CD14-positive monocyte (primary cell): ENCODE data around the gene MUC12. TPM values are rescaled to one million over a fixed set of nuclear protein-coding genes. Genes with fewer than 3 reads are reported as not detected.

ENCODE experiments used
- DNase-seq, 3 donors: peaks; one replicate each; pipeline ENCODE4 v3.0.0-alpha.2; 2011 to 2022
- H2AFZ ChIP-seq: 2 replicates; pipeline ENCODE4 v1.6.0; 2012; ENCODE audit warnings: mild to moderate bottlenecking, low read depth, low read length, inconsistent platforms; ENCODE audit not compliant: insufficient read depth, poor library complexity, severe bottlenecking
- H3K27ac ChIP-seq, 2 donors: 1 replicate in 1 of 2; 2 replicates in 1 of 2; pipeline ENCODE4 v1.5.1; 2012 to 2013; ENCODE audit warnings: low read length in 2 of 2, control low read depth in 1 of 2, inconsistent platforms in 1 of 2, low read depth in 1 of 2, mild to moderate bottlenecking in 1 of 2
- H3K27me3 ChIP-seq, 2 donors: one replicate each; pipeline versions ENCODE4 v1.6.0 to v1.6.1; 2011 to 2013; ENCODE audit warnings: low read length in 2 of 2; ENCODE audit not compliant: control insufficient read depth in 2 of 2, insufficient read depth in 2 of 2
- H3K36me3 ChIP-seq, 2 donors: replicated peaks in 1 of 2; 1 replicate in 1 of 2; 2 replicates in 1 of 2; pipeline versions ENCODE4 v1.5.1 to v1.6.1; 2012 to 2013; ENCODE audit warnings: low read length in 2 of 2, control low read depth in 1 of 2, inconsistent platforms in 1 of 2, mild to moderate bottlenecking in 1 of 2; ENCODE audit not compliant: insufficient read depth in 2 of 2, control insufficient read depth in 1 of 2
- H3K4me1 ChIP-seq, 2 donors: 1 replicate in 1 of 2; 2 replicates in 1 of 2; pipeline versions ENCODE4 v1.5.1 to v1.6.1; 2012 to 2013; ENCODE audit warnings: low read length in 2 of 2, control low read depth in 1 of 2, inconsistent platforms in 1 of 2, mild to moderate bottlenecking in 1 of 2, moderate library complexity in 1 of 2; ENCODE audit not compliant: insufficient read depth in 2 of 2, control insufficient read depth in 1 of 2
- H3K4me2 ChIP-seq: replicated peaks from 2 replicates; pipeline ENCODE3; 2012; ENCODE audit warnings: low read length, moderate library complexity, mild to moderate bottlenecking; ENCODE audit not compliant: poor library complexity, severe bottlenecking; ENCODE audit errors: extremely low read depth
- H3K4me3 ChIP-seq, 3 experiments: fragments of 200-600 bp in 1 of 3; sonication (generic) in 1 of 3; replicated peaks in 1 of 3; 1 replicate in 2 of 3; 2 replicates in 1 of 3; pipeline ENCODE4 v1.5.1; 2011 to 2013; ENCODE audit warnings: low read length in 3 of 3, mild to moderate bottlenecking in 3 of 3, control low read depth in 2 of 3, low read depth in 2 of 3, inconsistent platforms in 1 of 3, moderate library complexity in 1 of 3
- H3K79me2 ChIP-seq: 2 replicates; pipeline ENCODE4 v1.6.0; 2012; ENCODE audit warnings: mild to moderate bottlenecking, control low read depth, inconsistent platforms, low read length, moderate library complexity; ENCODE audit not compliant: insufficient read depth
- H3K9ac ChIP-seq: 2 replicates; pipeline ENCODE4 v1.6.0; 2017; ENCODE audit warnings: low read length, mild to moderate bottlenecking; ENCODE audit not compliant: insufficient read depth, poor library complexity, severe bottlenecking
- H3K9me3 ChIP-seq, 2 donors: replicated peaks in 1 of 2; 1 replicate in 1 of 2; 2 replicates in 1 of 2; pipeline versions ENCODE4 v1.5.1 to v1.6.1; 2012 to 2013; ENCODE audit warnings: low read length in 2 of 2, control low read depth in 1 of 2; ENCODE audit not compliant: control insufficient read depth in 1 of 2, insufficient read depth in 1 of 2
- H4K20me1 ChIP-seq: 2 replicates; pipeline ENCODE4 v1.6.0; 2012; ENCODE audit warnings: mild to moderate bottlenecking, low read length, control low read depth, moderate library complexity; ENCODE audit not compliant: insufficient read depth
- H3K27ac Mint-ChIP-seq, 7 donors: one replicate each; pipeline ENCODE4 v1.8.0; 2020; ENCODE audit warnings: mild to moderate bottlenecking in 7 of 7, mixed read lengths in 7 of 7, moderate library complexity in 6 of 7, inconsistent platforms in 2 of 7
- H3K27me3 Mint-ChIP-seq, 3 donors: one replicate each; pipeline ENCODE4 v1.8.0; 2021 to 2022; ENCODE audit warnings: low read depth in 3 of 3, mild to moderate bottlenecking in 3 of 3, mixed read lengths in 3 of 3, moderate library complexity in 3 of 3, inconsistent platforms in 1 of 3
- H3K36me3 Mint-ChIP-seq, 2 donors: one replicate each; pipeline ENCODE4 v1.8.0; 2020; ENCODE audit warnings: mixed read lengths in 2 of 2, inconsistent platforms in 1 of 2, mild to moderate bottlenecking in 1 of 2
- H3K4me1 Mint-ChIP-seq: one replicate; pipeline ENCODE4 v1.8.0; 2020; ENCODE audit warnings: mild to moderate bottlenecking, mixed read lengths
- H3K4me3 Mint-ChIP-seq, 2 donors: one replicate each; pipeline ENCODE4 v1.8.0; 2020; ENCODE audit warnings: mild to moderate bottlenecking in 2 of 2, mixed read lengths in 2 of 2, moderate library complexity in 1 of 2
- H3K9me3 Mint-ChIP-seq, 7 donors: one replicate each; pipeline ENCODE4 v1.8.0; 2020 to 2022; ENCODE audit warnings: mixed read lengths in 7 of 7, mild to moderate bottlenecking in 6 of 7, moderate library complexity in 6 of 7, inconsistent platforms in 2 of 7
- CTCF ChIP-seq: fragments of 200-600 bp; IDR thresholded peaks from one replicate; pipeline ENCODE4 v1.8.0; 2022; ENCODE audit warnings: antibody characterized with exemption, mild to moderate bottlenecking
- WGBS: methylation state at CpG from one replicate; pipeline ENCODE4 v1.1.5; 2013; ENCODE audit warnings: missing lambda C conversion rate; ENCODE audit not compliant: insufficient coverage; 5-methylcytosine and 5-hydroxymethylcytosine counted together
- intact Hi-C, 2 donors: fragments of 100-400 bp; cut with micrococcal nuclease; formaldehyde crosslinking; loops; one replicate each; pipeline versions ENCODE4 v1.15.0 to v1.15.1; 2023
- polyA plus RNA-seq, 3 donors: library from polyadenylated mRNA; depleted of rRNA in 1 of 3; unstranded in 2 of 3; stranded (reverse) in 1 of 3; fragments of 300-500 nt in 2 of 3; fragments of >200 nt in 1 of 3; fragmentation: Illumina TruSeq in 2 of 3; gene quantifications; 1 replicate in 2 of 3; 2 replicates in 1 of 3; pipeline ENCODE4 v1.2.3, GENCODE V29; 2012 to 2021

The MUC12 gene
- polyA plus RNA-seq, 3 donors = 0.44 TPM; not detected in 2

GRCh38 chr7:100951888-100952560 lies 17.3 kb upstream of the MUC12 start:
- no peaks in the 10 kb centered on the region for H4K20me1 ChIP-seq
- no peak overlapping the region for H3K27ac ChIP-seq
- no peak overlapping the region for H3K4me3 Mint-ChIP-seq
- no peaks in the 10 kb centered on the region for H3K79me2 ChIP-seq
- no peak overlapping the region for H3K27ac Mint-ChIP-seq
- no peak overlapping the region for H3K4me3 ChIP-seq
- WGBS = 76% methylated on average over 15 of the region's 15 CpGs
- H3K36me3 Mint-ChIP-seq = no peaks in the 10 kb centered on the region
- DNase-seq = no peak
- intact Hi-C loops = no loop called here
- H3K36me3 ChIP-seq = no peaks in the 10 kb centered on the region
- H3K9me3 Mint-ChIP-seq = no peaks in the 10 kb centered on the region
- no peaks in the 10 kb centered on the region for H3K4me1 Mint-ChIP-seq
- H2AFZ ChIP-seq = no peak overlapping the region
- no peaks in the 10 kb centered on the region for H3K9me3 ChIP-seq
- peaks cover 0 to 26% of the 10 kb centered on the region in 2 donors for H3K27me3 ChIP-seq
- no peak overlapping the region for H3K9ac ChIP-seq
- H3K4me2 ChIP-seq = no peak overlapping the region
- no peaks in the 10 kb centered on the region for H3K4me1 ChIP-seq
- TF ChIP-seq CTCF = no peak
- H3K27me3 Mint-ChIP-seq = peaks cover 15 to 22% (median 15%) of the 10 kb centered on the region in 3 donors

GRCh38 chr7:100952641-100953040 lies 16.7 kb upstream of the MUC12 start:
- Histone ChIP-seq H3K4me2 (no peak overlapping the region), H4K20me1 (no peaks in the 10 kb centered on the region), H3K27ac (no peak overlapping the region), H3K36me3 (no peaks in the 10 kb centered on the region), H3K27me3 (peaks cover 0 to 26% of the 10 kb centered on the region in 2 donors), H3K79me2 (no peaks in the 10 kb centered on the region), H3K9me3 (no peaks in the 10 kb centered on the region), H3K4me1 (no peaks in the 10 kb centered on the region), H3K9ac (no peak overlapping the region), H2AFZ (no peak overlapping the region), H3K4me3 (no peak overlapping the region)
- no peak overlapping the region for H3K4me3 Mint-ChIP-seq
- peaks cover 15 to 22% (median 15%) of the 10 kb centered on the region in 3 donors for H3K27me3 Mint-ChIP-seq
- TF ChIP-seq CTCF = no peak
- intact Hi-C loops = no loop called here
- WGBS = 43% methylated on average over 2 of the region's 2 CpGs
- H3K4me1 Mint-ChIP-seq = no peaks in the 10 kb centered on the region
- no peaks in the 10 kb centered on the region for H3K36me3 Mint-ChIP-seq
- H3K9me3 Mint-ChIP-seq = no peaks in the 10 kb centered on the region
- DNase-seq = no peak
- no peak overlapping the region for H3K27ac Mint-ChIP-seq
